ENCODE data around the gene ZNF835. TPM values are rescaled to one million over a fixed set of nuclear protein-coding genes. Genes with fewer than 3 reads are reported as not detected.
"Not testable (repeated sequence)": the region's sequence is repeated elsewhere in the genome, so short reads cannot be mapped to it uniquely, and the experiment has no call there.

Gene ZNF835
- total RNA-seq, 1 experiment from 2014 or later = 3.2 TPM

GRCh38 chr19:56687031-56687430, 15.5 kb upstream of the ZNF835 start:
- no peak for TF ChIP-seq EZH2 (IDR thresholded peaks at IDR 0.05; ENCODE audit: borderline replicate concordance, low read depth, low read length, poor library complexity, severe bottlenecking)
- Histone ChIP-seq H3K4me3 (ENCODE audit: low read depth, low read length, poor library complexity, severe bottlenecking) (no peak overlapping the region), H3K9me3 (ENCODE audit: low read depth, low read length, poor library complexity, severe bottlenecking) (no peaks in the 10 kb centered on the region), H3K27ac (ENCODE audit: low read depth, low read length, poor library complexity, severe bottlenecking) (no peak overlapping the region), H3K36me3 (ENCODE audit: insufficient read depth, low read length, poor library complexity, severe bottlenecking) (no peaks in the 10 kb centered on the region), H3K27me3 (replicated peaks; ENCODE audit: insufficient read depth, low read depth, low read length, poor library complexity) (no peaks in the 10 kb centered on the region), H3K4me1 (ENCODE audit: insufficient read depth, low read length, poor library complexity, severe bottlenecking) (no peaks in the 10 kb centered on the region)
- no peak for DNase-seq (ENCODE audit: low spot score)
- intact Hi-C loops (cut with micrococcal nuclease; ENCODE audit: unreplicated experiment) = no loop called here
- BruUV-seq (replicated peaks) = no TSS peak
- POLR2A ChIA-PET (ENCODE audit: low non-redundant PET) = no interaction called here
- CTCF ChIA-PET = no interaction called here

GRCh38 chr19:56683116-56683515, 11.6 kb upstream of the ZNF835 start:
- intact Hi-C loops (cut with micrococcal nuclease; ENCODE audit: unreplicated experiment) = no loop called here
- no peak overlapping the region for H3K4me3 ChIP-seq (ENCODE audit: low read depth, low read length, poor library complexity, severe bottlenecking)
- H3K4me1 ChIP-seq (ENCODE audit: insufficient read depth, low read length, poor library complexity, severe bottlenecking) = no peaks in the 10 kb centered on the region
- ChIA-PET POLR2A (ENCODE audit: low non-redundant PET) (no interaction called here), CTCF (interaction anchor here (0.5 kb wide), 1 partner anchor 43 kb away, joined by 4 read pairs; no protein-coding TSS in a partner anchor)
- H3K36me3 ChIP-seq (ENCODE audit: insufficient read depth, low read length, poor library complexity, severe bottlenecking) = no peaks in the 10 kb centered on the region
- no peaks in the 10 kb centered on the region for H3K27me3 ChIP-seq (replicated peaks; ENCODE audit: insufficient read depth, low read depth, low read length, poor library complexity)
- H3K9me3 ChIP-seq (ENCODE audit: low read depth, low read length, poor library complexity, severe bottlenecking) = no peaks in the 10 kb centered on the region
- DNase-seq (ENCODE audit: low spot score) = peak; percentile 35
- TF ChIP-seq EZH2 (IDR thresholded peaks at IDR 0.05; ENCODE audit: borderline replicate concordance, low read depth, low read length, poor library complexity, severe bottlenecking) = no peak
- no peak for TF ChIP-seq CTCF (conservative IDR thresholded peaks at IDR 0.05; ENCODE audit: low read depth, low read length)
- no peak overlapping the region for H3K27ac ChIP-seq (ENCODE audit: low read depth, low read length, poor library complexity, severe bottlenecking)
- no TSS peak for BruUV-seq (replicated peaks)

- Histone ChIP-seq H3K27me3 (replicated peaks; ENCODE audit: insufficient read depth, low read depth, low read length, poor library complexity) (no peaks in the 10 kb centered on the region), H3K9me3 (ENCODE audit: low read depth, low read length, poor library complexity, severe bottlenecking) (no peaks in the 10 kb centered on the region), H3K4me3 (ENCODE audit: low read depth, low read length, poor library complexity, severe bottlenecking) (no peak overlapping the region), H3K36me3 (ENCODE audit: insufficient read depth, low read length, poor library complexity, severe bottlenecking) (no peaks in the 10 kb centered on the region), H3K4me1 (ENCODE audit: insufficient read depth, low read length, poor library complexity, severe bottlenecking) (no peaks in the 10 kb centered on the region), H3K27ac (ENCODE audit: low read depth, low read length, poor library complexity, severe bottlenecking) (no peak overlapping the region)
- intact Hi-C loops (cut with micrococcal nuclease; ENCODE audit: unreplicated experiment) = no loop called here
- ChIA-PET POLR2A (ENCODE audit: low non-redundant PET) (no interaction called here), CTCF (no interaction called here)
- DNase-seq (ENCODE audit: low spot score) = no peak
- TF ChIP-seq CTCF (conservative IDR thresholded peaks at IDR 0.05; ENCODE audit: low read depth, low read length) (no peak), EZH2 (IDR thresholded peaks at IDR 0.05; ENCODE audit: borderline replicate concordance, low read depth, low read length, poor library complexity, severe bottlenecking) (no peak)
- no TSS peak for BruUV-seq (replicated peaks)
These were observed 10.1 kb upstream of the ZNF835 start for GRCh38 chr19:56681702-56682101.

GRCh38 chr19:56678205-56678604, 6.6 kb upstream of the ZNF835 start:
- ChIA-PET POLR2A (ENCODE audit: low non-redundant PET) (no interaction called here), CTCF (no interaction called here)
- Histone ChIP-seq H3K27me3 (replicated peaks; ENCODE audit: insufficient read depth, low read depth, low read length, poor library complexity) (no peaks in the 10 kb centered on the region), H3K4me1 (ENCODE audit: insufficient read depth, low read length, poor library complexity, severe bottlenecking) (no peaks in the 10 kb centered on the region), H3K4me3 (ENCODE audit: low read depth, low read length, poor library complexity, severe bottlenecking) (no peak overlapping the region), H3K36me3 (ENCODE audit: insufficient read depth, low read length, poor library complexity, severe bottlenecking) (no peaks in the 10 kb centered on the region), H3K27ac (ENCODE audit: low read depth, low read length, poor library complexity, severe bottlenecking) (no peak overlapping the region), H3K9me3 (ENCODE audit: low read depth, low read length, poor library complexity, severe bottlenecking) (no peaks in the 10 kb centered on the region)
- TF ChIP-seq CTCF (conservative IDR thresholded peaks at IDR 0.05; ENCODE audit: low read depth, low read length) (no peak), EZH2 (IDR thresholded peaks at IDR 0.05; ENCODE audit: borderline replicate concordance, low read depth, low read length, poor library complexity, severe bottlenecking) (no peak)
- intact Hi-C loops (cut with micrococcal nuclease; ENCODE audit: unreplicated experiment) = no loop called here
- no peak for DNase-seq (ENCODE audit: low spot score)
- BruUV-seq (replicated peaks) = no TSS peak

GRCh38 chr19:56672610-56673009, 1.1 kb upstream of the ZNF835 start:
- H3K36me3 ChIP-seq (ENCODE audit: insufficient read depth, low read length, poor library complexity, severe bottlenecking); H3K27me3 ChIP-seq (replicated peaks; ENCODE audit: insufficient read depth, low read depth, low read length, poor library complexity); CTCF ChIA-PET; BruUV-seq (replicated peaks); DNase-seq (ENCODE audit: low spot score); H3K4me1 ChIP-seq (ENCODE audit: insufficient read depth, low read length, poor library complexity, severe bottlenecking); H3K4me3 ChIP-seq (ENCODE audit: low read depth, low read length, poor library complexity, severe bottlenecking); intact Hi-C loops (cut with micrococcal nuclease; ENCODE audit: unreplicated experiment); H3K9me3 ChIP-seq (ENCODE audit: low read depth, low read length, poor library complexity, severe bottlenecking); POLR2A ChIA-PET (ENCODE audit: low non-redundant PET); H3K27ac ChIP-seq (ENCODE audit: low read depth, low read length, poor library complexity, severe bottlenecking): not testable (repeated sequence)
